ENCODE results near the gene KIAA0513.

KIAA0513 gene

GRCh38 chr16:85058909-85059308 lies 31.3 kb downstream of the KIAA0513 start:
- peaks cover 35% of the 10 kb centered on the region for H3K4me1 ChIP-seq (ENCODE audit: control insufficient read depth, insufficient read depth, low read length)

GRCh38 chr16:85061566-85061965 lies 34.0 kb downstream of the KIAA0513 start:
- H3K4me1 ChIP-seq (ENCODE audit: control insufficient read depth, insufficient read depth, low read length), result peaks cover 13% of the 10 kb centered on the region
- H3K27me3 ChIP-seq (ENCODE audit: control insufficient read depth, insufficient read depth, low read length), result no peaks in the 10 kb centered on the region
- no peak overlapping the region for H3K9ac ChIP-seq (ENCODE audit: low read length)
- H3K9me3 ChIP-seq (ENCODE audit: control insufficient read depth, low read length), result no peaks in the 10 kb centered on the region
- H3K36me3 ChIP-seq (ENCODE audit: control insufficient read depth, insufficient read depth, low read length), result peaks cover 6% of the 10 kb centered on the region
- H3K4me3 ChIP-seq (ENCODE audit: low read length), result no peak overlapping the region

More at GRCh38 chr16:85058909-85059308, 31.3 kb downstream of the KIAA0513 start:
- Histone ChIP-seq H3K9me3 (ENCODE audit: control insufficient read depth, low read length) (no peaks in the 10 kb centered on the region), H3K9ac (ENCODE audit: low read length) (no peak overlapping the region), H3K4me3 (ENCODE audit: low read length) (no peak overlapping the region), H3K27me3 (ENCODE audit: control insufficient read depth, insufficient read depth, low read length) (no peaks in the 10 kb centered on the region), H3K36me3 (ENCODE audit: control insufficient read depth, insufficient read depth, low read length) (no peaks in the 10 kb centered on the region)

GRCh38 chr16:85062323-85062722 lies 34.7 kb downstream of the KIAA0513 start:
- peaks cover 6% of the 10 kb centered on the region for H3K36me3 ChIP-seq (ENCODE audit: control insufficient read depth, insufficient read depth, low read length)
- no peak overlapping the region for H3K9ac ChIP-seq (ENCODE audit: low read length)
- no peaks in the 10 kb centered on the region for H3K27me3 ChIP-seq (ENCODE audit: control insufficient read depth, insufficient read depth, low read length)
- no peaks in the 10 kb centered on the region for H3K9me3 ChIP-seq (ENCODE audit: control insufficient read depth, low read length)
- no peak overlapping the region for H3K4me3 ChIP-seq (ENCODE audit: low read length)
- peaks cover 6% of the 10 kb centered on the region for H3K4me1 ChIP-seq (ENCODE audit: control insufficient read depth, insufficient read depth, low read length)

- H3K4me3 ChIP-seq (ENCODE audit: low read length), result no peak overlapping the region
- H3K36me3 ChIP-seq (ENCODE audit: control insufficient read depth, insufficient read depth, low read length), result peaks cover 6% of the 10 kb centered on the region
- H3K9ac ChIP-seq (ENCODE audit: low read length), result no peak overlapping the region
- peaks cover under 1% of the 10 kb centered on the region for H3K4me1 ChIP-seq (ENCODE audit: control insufficient read depth, insufficient read depth, low read length)
- H3K27me3 ChIP-seq (ENCODE audit: control insufficient read depth, insufficient read depth, low read length), result no peaks in the 10 kb centered on the region
- no peaks in the 10 kb centered on the region for H3K9me3 ChIP-seq (ENCODE audit: control insufficient read depth, low read length)
Measured at GRCh38 chr16:85062845-85063244, 35.2 kb downstream of the KIAA0513 start.

- no peak overlapping the region for H3K4me3 ChIP-seq (ENCODE audit: low read length)
- no peak overlapping the region for H3K9ac ChIP-seq (ENCODE audit: low read length)
- H3K27me3 ChIP-seq (ENCODE audit: control insufficient read depth, insufficient read depth, low read length), result no peaks in the 10 kb centered on the region
- no peaks in the 10 kb centered on the region for H3K9me3 ChIP-seq (ENCODE audit: control insufficient read depth, low read length)
- peaks cover 6% of the 10 kb centered on the region for H3K36me3 ChIP-seq (ENCODE audit: control insufficient read depth, insufficient read depth, low read length)
- no peaks in the 10 kb centered on the region for H3K4me1 ChIP-seq (ENCODE audit: control insufficient read depth, insufficient read depth, low read length)
Measured at GRCh38 chr16:85064186-85064585, 36.6 kb downstream of the KIAA0513 start.

- H3K4me3 ChIP-seq (ENCODE audit: low read length), result no peak overlapping the region
- H3K4me1 ChIP-seq (ENCODE audit: control insufficient read depth, insufficient read depth, low read length), result no peaks in the 10 kb centered on the region
- no peak overlapping the region for H3K9ac ChIP-seq (ENCODE audit: low read length)
- no peaks in the 10 kb centered on the region for H3K9me3 ChIP-seq (ENCODE audit: control insufficient read depth, low read length)
- no peaks in the 10 kb centered on the region for H3K27me3 ChIP-seq (ENCODE audit: control insufficient read depth, insufficient read depth, low read length)
- peaks cover 6% of the 10 kb centered on the region for H3K36me3 ChIP-seq (ENCODE audit: control insufficient read depth, insufficient read depth, low read length)
Measured at GRCh38 chr16:85065099-85065498, 37.5 kb downstream of the KIAA0513 start.

- Histone ChIP-seq H3K27me3 (ENCODE audit: control insufficient read depth, insufficient read depth, low read length) (no peaks in the 10 kb centered on the region), H3K4me3 (ENCODE audit: low read length) (no peak overlapping the region), H3K9ac (ENCODE audit: low read length) (no peak overlapping the region), H3K4me1 (ENCODE audit: control insufficient read depth, insufficient read depth, low read length) (no peaks in the 10 kb centered on the region), H3K9me3 (ENCODE audit: control insufficient read depth, low read length) (no peaks in the 10 kb centered on the region), H3K36me3 (ENCODE audit: control insufficient read depth, insufficient read depth, low read length) (peaks cover 6% of the 10 kb centered on the region)
Measured at GRCh38 chr16:85066346-85066885, 38.8 kb downstream of the KIAA0513 start.

GRCh38 chr16:85067024-85067423 lies 39.4 kb downstream of the KIAA0513 start:
- no peaks in the 10 kb centered on the region for H3K27me3 ChIP-seq (ENCODE audit: control insufficient read depth, insufficient read depth, low read length)
- peaks cover 6% of the 10 kb centered on the region for H3K36me3 ChIP-seq (ENCODE audit: control insufficient read depth, insufficient read depth, low read length)
- H3K4me1 ChIP-seq (ENCODE audit: control insufficient read depth, insufficient read depth, low read length), result no peaks in the 10 kb centered on the region
- H3K4me3 ChIP-seq (ENCODE audit: low read length), result no peak overlapping the region
- H3K9me3 ChIP-seq (ENCODE audit: control insufficient read depth, low read length), result no peaks in the 10 kb centered on the region
- H3K9ac ChIP-seq (ENCODE audit: low read length), result no peak overlapping the region

GRCh38 chr16:85067426-85067825 lies 39.8 kb downstream of the KIAA0513 start:
- no peaks in the 10 kb centered on the region for H3K9me3 ChIP-seq (ENCODE audit: control insufficient read depth, low read length)

GRCh38 chr16:85068746-85069145 lies 41.2 kb downstream of the KIAA0513 start:
- H3K36me3 ChIP-seq (ENCODE audit: control insufficient read depth, insufficient read depth, low read length), result peaks cover 6% of the 10 kb centered on the region
- no peak overlapping the region for H3K4me3 ChIP-seq (ENCODE audit: low read length)
- H3K27me3 ChIP-seq (ENCODE audit: control insufficient read depth, insufficient read depth, low read length), result no peaks in the 10 kb centered on the region
- no peaks in the 10 kb centered on the region for H3K9me3 ChIP-seq (ENCODE audit: control insufficient read depth, low read length)
- H3K9ac ChIP-seq (ENCODE audit: low read length), result no peak overlapping the region
- no peaks in the 10 kb centered on the region for H3K4me1 ChIP-seq (ENCODE audit: control insufficient read depth, insufficient read depth, low read length)

More at GRCh38 chr16:85067426-85067825, 39.8 kb downstream of the KIAA0513 start:
- no peaks in the 10 kb centered on the region for H3K4me1 ChIP-seq (ENCODE audit: control insufficient read depth, insufficient read depth, low read length)
- no peaks in the 10 kb centered on the region for H3K27me3 ChIP-seq (ENCODE audit: control insufficient read depth, insufficient read depth, low read length)
- peaks cover 6% of the 10 kb centered on the region for H3K36me3 ChIP-seq (ENCODE audit: control insufficient read depth, insufficient read depth, low read length)
- no peak overlapping the region for H3K9ac ChIP-seq (ENCODE audit: low read length)
- no peak overlapping the region for H3K4me3 ChIP-seq (ENCODE audit: low read length)

GRCh38 chr16:85069171-85069570 lies 41.6 kb downstream of the KIAA0513 start:
- Histone ChIP-seq H3K4me1 (ENCODE audit: control insufficient read depth, insufficient read depth, low read length) (no peaks in the 10 kb centered on the region), H3K36me3 (ENCODE audit: control insufficient read depth, insufficient read depth, low read length) (peaks cover 6% of the 10 kb centered on the region), H3K9ac (ENCODE audit: low read length) (no peak overlapping the region), H3K4me3 (ENCODE audit: low read length) (no peak overlapping the region), H3K9me3 (ENCODE audit: control insufficient read depth, low read length) (no peaks in the 10 kb centered on the region), H3K27me3 (ENCODE audit: control insufficient read depth, insufficient read depth, low read length) (no peaks in the 10 kb centered on the region)

GRCh38 chr16:85072076-85072860 lies 44.7 kb downstream of the KIAA0513 start:
- Histone ChIP-seq H3K4me3 (ENCODE audit: low read length) (no peak overlapping the region), H3K4me1 (ENCODE audit: control insufficient read depth, insufficient read depth, low read length) (no peaks in the 10 kb centered on the region), H3K9me3 (ENCODE audit: control insufficient read depth, low read length) (no peaks in the 10 kb centered on the region), H3K36me3 (ENCODE audit: control insufficient read depth, insufficient read depth, low read length) (peaks cover 3% of the 10 kb centered on the region), H3K27me3 (ENCODE audit: control insufficient read depth, insufficient read depth, low read length) (no peaks in the 10 kb centered on the region), H3K9ac (ENCODE audit: low read length) (no peak overlapping the region)

All from mucosa of stomach (tissue), 1 donor.